T-cell (primary cell): Measurements from ENCODE around the gene EMC10. TPM values are rescaled to one million over a fixed set of nuclear protein-coding genes. Genes with fewer than 3 reads are reported as not detected.

Experiments used
- ATAC-seq, 4 experiments: fragments of 200-7000 bp in 3 of 4; fragments of 150-1000 bp in 1 of 4; cut with Tn5 transposase; replicated peaks in 1 of 4; 1 replicate in 3 of 4; 2 replicates in 1 of 4; pipeline ENCODE4 v1.10.0; 2021; ENCODE audit warnings: moderate library complexity in 3 of 4, mild to moderate bottlenecking in 2 of 4, moderate number of reproducible peaks in 1 of 4
- CTCF ChIA-PET, 2 donors: fragments of 300-600 bp; sonication (Branson Sonifier 250); formaldehyde crosslinking; loops; one replicate each; lab custom pipeline; 2022; ENCODE audit warnings: antibody characterized with exemption in 2 of 2; lab: Charles Lee
- POLR2A ChIA-PET, 2 donors: fragments of 300-600 bp; sonication (Branson Sonifier 250); formaldehyde crosslinking; loops; one replicate each; lab custom pipeline; 2022; ENCODE audit warnings: antibody characterized with exemption in 2 of 2; lab: Charles Lee
- DNase-seq, 35 experiments: peaks; one replicate each; pipeline versions ENCODE4 v3.0.0 to v3.0.0-alpha.2; 2013 to 2023
- H3K27ac ChIP-seq: one replicate; pipeline ENCODE4 v1.5.1; 2013; ENCODE audit warnings: low read length
- H3K27me3 ChIP-seq, 2 experiments: replicated peaks in 1 of 2; 1 replicate in 1 of 2; 2 replicates in 1 of 2; pipeline versions ENCODE4 v1.6.1 to v1.7.0; 2013; ENCODE audit warnings: low read length in 1 of 2, mixed read lengths in 1 of 2; ENCODE audit not compliant: control insufficient read depth in 2 of 2, insufficient read depth in 2 of 2; ENCODE audit errors: extremely low read depth in 1 of 2
- H3K36me3 ChIP-seq, 2 donors: 1 replicate in 1 of 2; 2 replicates in 1 of 2; pipeline versions ENCODE4 v1.6.1 to v1.7.0; 2013; ENCODE audit warnings: low read length in 1 of 2; ENCODE audit not compliant: control insufficient read depth in 2 of 2, insufficient read depth in 1 of 2; ENCODE audit errors: extremely low read depth in 1 of 2
- H3K4me1 ChIP-seq, 2 experiments: 1 replicate in 1 of 2; 2 replicates in 1 of 2; pipeline versions ENCODE4 v1.6.1 to v1.7.0; 2013; ENCODE audit warnings: low read length in 2 of 2, mixed read lengths in 1 of 2; ENCODE audit not compliant: insufficient read depth in 2 of 2, control insufficient read depth in 1 of 2; ENCODE audit errors: extremely low read depth in 1 of 2
- H3K4me3 ChIP-seq, 2 donors: 1 replicate in 1 of 2; 2 replicates in 1 of 2; pipeline versions ENCODE4 v1.5.1 to v1.7.0; 2013; ENCODE audit warnings: mild to moderate bottlenecking in 2 of 2, low read length in 1 of 2, moderate library complexity in 1 of 2; ENCODE audit not compliant: control insufficient read depth in 1 of 2; ENCODE audit errors: extremely low read depth in 1 of 2
- H3K9me3 ChIP-seq: 2 replicates; pipeline ENCODE4 v1.7.0; 2013
- H3K27ac Mint-ChIP-seq, 2 donors: one replicate each; pipeline ENCODE4 v1.8.0; 2020 to 2021; ENCODE audit warnings: mild to moderate bottlenecking in 2 of 2, mixed read lengths in 2 of 2
- H3K27me3 Mint-ChIP-seq, 2 donors: one replicate each; pipeline ENCODE4 v1.8.0; 2021 to 2022; ENCODE audit warnings: mixed read lengths in 2 of 2
- H3K36me3 Mint-ChIP-seq: one replicate; pipeline ENCODE4 v1.8.0; 2021; ENCODE audit warnings: mixed read lengths
- H3K4me1 Mint-ChIP-seq, 3 donors: one replicate each; pipeline ENCODE4 v1.8.0; 2020 to 2022; ENCODE audit warnings: mixed read lengths in 3 of 3, mild to moderate bottlenecking in 1 of 3
- H3K4me3 Mint-ChIP-seq, 3 donors: one replicate each; pipeline ENCODE4 v1.8.0; 2020 to 2022; ENCODE audit warnings: mild to moderate bottlenecking in 3 of 3, mixed read lengths in 3 of 3, moderate library complexity in 3 of 3
- H3K9me3 Mint-ChIP-seq, 3 donors: one replicate each; pipeline ENCODE4 v1.8.0; 2020 to 2022; ENCODE audit warnings: mixed read lengths in 3 of 3
- WGBS: methylation state at CpG from one replicate; pipeline ENCODE4 v1.1.5; 2013; ENCODE audit warnings: missing lambda C conversion rate; ENCODE audit not compliant: insufficient coverage; 5-methylcytosine and 5-hydroxymethylcytosine counted together
- total RNA-seq, 35 experiments: library from RNA in 6 of 35; stranded (reverse) in 6 of 35; fragments of 120-200 nt in 1 of 35; gene quantifications; one replicate each; pipeline versions ENCODE4 v1.2.1 to v1.2.4 and lab custom pipeline; 2013 to 2026

The EMC10 gene
- total RNA-seq, 5 donors from 2014 or later (not counting 1 experiment from before 2014, with no cell fraction given), result 83.7 to 98.1 (median 89.7) TPM

DNA sequence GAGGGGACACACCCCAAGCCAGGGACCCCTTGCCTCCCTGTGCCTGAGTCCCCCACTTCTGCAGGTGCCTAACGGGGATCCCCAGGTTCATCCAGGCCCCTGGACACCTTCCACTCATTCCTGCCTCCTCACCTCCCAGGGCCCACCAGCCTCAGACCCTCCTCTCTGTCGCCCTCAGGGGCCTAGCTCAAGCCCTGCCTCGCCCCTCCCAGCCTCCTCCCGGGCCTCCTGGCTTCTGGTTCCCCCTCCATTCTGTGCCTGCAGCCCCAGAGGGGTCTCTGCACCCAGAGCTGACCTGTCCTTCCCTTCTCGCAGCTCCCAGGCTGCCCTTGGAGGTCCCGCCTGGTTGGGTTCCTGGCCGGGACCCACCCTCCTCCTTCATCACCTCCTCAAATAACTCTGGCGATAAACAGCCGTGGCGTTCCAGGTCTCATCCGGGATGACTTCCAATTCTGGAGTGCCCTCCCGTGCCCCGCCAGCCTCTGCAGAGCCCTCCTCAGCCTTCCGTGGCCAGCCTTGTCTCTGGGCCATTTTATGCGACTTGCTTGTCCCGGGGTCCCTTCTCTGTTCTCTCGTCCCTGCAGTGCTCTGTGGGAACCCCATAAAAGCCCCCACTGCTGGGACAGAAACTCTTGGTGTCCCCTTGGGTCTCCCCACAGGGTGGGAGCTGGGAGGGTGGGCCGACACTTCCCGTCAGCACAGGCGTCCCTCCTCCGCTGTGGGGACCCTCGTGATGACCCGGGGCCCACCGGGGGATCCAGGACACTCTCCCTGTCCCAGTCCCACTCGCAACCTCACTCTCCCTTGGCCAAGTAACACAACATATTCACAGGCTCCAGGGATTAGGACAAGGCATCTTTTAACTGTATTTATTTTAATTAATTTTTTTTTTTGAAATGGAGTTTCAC lies 25.5 kb downstream of the EMC10 start:
- Histone ChIP-seq H3K27ac (no peak overlapping the region), H3K27me3 (no peaks in the 10 kb centered on the region), H3K4me1 (no peaks in the 10 kb centered on the region), H3K36me3 (no peaks in the 10 kb centered on the region), H3K9me3 (no peaks in the 10 kb centered on the region), H3K4me3 (no peak overlapping the region)
- H3K27ac Mint-ChIP-seq, result no peak overlapping the region
- ChIA-PET CTCF (no interaction called here), POLR2A (no interaction called here)
- no peaks in the 10 kb centered on the region for H3K27me3 Mint-ChIP-seq
- H3K9me3 Mint-ChIP-seq, result no peaks in the 10 kb centered on the region
- ATAC-seq, result no peak
- no peaks in the 10 kb centered on the region for H3K4me1 Mint-ChIP-seq
- no peak overlapping the region for H3K4me3 Mint-ChIP-seq
- no peak for DNase-seq
- H3K36me3 Mint-ChIP-seq, result no peaks in the 10 kb centered on the region
- 82% methylated on average over 15 of the region's 25 CpGs for WGBS

DNA sequence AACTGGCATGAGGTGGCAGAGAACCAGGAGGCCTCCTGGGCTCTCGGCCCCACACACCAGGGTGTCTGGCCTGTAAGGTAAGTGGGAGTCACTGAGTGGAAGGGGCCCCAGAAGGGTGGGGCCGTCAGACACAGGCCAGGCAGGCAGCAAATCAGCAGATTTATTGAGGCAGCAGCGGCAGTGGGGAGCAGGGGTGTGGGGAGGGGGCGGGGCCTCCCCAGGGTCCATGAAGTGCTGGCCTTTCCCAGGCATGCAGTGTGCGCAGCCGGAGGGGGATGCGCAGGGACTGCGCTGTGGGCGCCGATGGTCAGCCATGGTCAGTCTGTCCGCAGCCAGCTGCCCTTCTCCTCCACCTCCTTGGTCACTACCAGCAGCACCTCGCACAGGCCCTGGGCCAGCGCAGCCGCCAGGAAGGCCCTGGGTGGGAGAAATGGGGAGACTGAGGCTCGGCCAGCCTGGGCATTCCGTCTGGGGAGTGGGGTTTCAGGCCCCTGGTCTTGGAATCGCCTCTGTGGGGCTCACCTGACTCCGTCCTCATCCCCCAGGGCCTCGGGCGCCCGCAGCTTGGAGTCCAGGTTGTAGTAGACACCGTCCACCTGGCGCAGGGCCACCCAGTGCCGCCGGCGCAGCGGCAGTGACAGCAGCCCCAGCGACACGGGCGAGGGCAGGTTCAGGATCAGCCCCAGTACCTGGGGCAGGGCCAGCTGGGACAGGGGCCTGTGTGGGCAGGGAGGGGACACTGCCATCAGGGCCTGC lies 29.7 kb downstream of the EMC10 start:
- no peak for ATAC-seq
- no peak overlapping the region for H3K4me3 Mint-ChIP-seq
- Histone ChIP-seq H3K27me3 (no peaks in the 10 kb centered on the region), H3K27ac (no peak overlapping the region), H3K4me3 (no peak overlapping the region), H3K9me3 (no peaks in the 10 kb centered on the region), H3K4me1 (peaks cover 2 to 11% of the 10 kb centered on the region in 2 experiments), H3K36me3 (no peaks in the 10 kb centered on the region)
- peaks cover 7 to 16% (median 8%) of the 10 kb centered on the region in 3 donors for H3K4me1 Mint-ChIP-seq
- H3K36me3 Mint-ChIP-seq, result no peaks in the 10 kb centered on the region
- WGBS, result 96% methylated on average over 17 of the region's 30 CpGs
- POLR2A ChIA-PET, result no interaction called here
- H3K27ac Mint-ChIP-seq, result no peak overlapping the region
- no peaks in the 10 kb centered on the region for H3K27me3 Mint-ChIP-seq
- H3K9me3 Mint-ChIP-seq, result no peaks in the 10 kb centered on the region
- no peak for DNase-seq
- CTCF ChIA-PET, result no interaction called here

DNA sequence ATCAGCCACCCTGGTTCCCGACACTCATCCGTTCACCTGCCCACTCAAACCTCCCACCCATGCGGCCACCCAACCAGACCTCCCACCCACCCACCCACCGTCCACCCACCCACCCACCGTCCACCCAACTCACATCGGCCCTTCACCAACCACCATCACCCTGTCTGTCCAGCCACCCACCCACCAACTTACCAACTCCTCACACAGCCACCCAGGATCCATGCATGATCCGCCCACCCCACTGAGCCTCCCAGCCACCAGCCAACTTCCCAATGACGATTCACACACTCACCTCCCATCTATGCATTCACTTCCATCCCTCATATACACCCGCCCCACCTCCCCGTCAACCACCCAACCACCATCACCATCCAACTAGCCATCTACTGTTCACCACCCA lies 30.4 kb downstream of the EMC10 start:
- CTCF ChIA-PET, result no interaction called here
- DNase-seq (no peak), ATAC-seq (no peak)
- H3K27ac Mint-ChIP-seq, result no peak overlapping the region
- H3K4me3 Mint-ChIP-seq, result no peak overlapping the region
- Histone ChIP-seq H3K4me1 (peaks cover 2 to 15% of the 10 kb centered on the region in 2 experiments), H3K27me3 (peaks cover 0 to 3% of the 10 kb centered on the region in 2 experiments), H3K4me3 (no peak overlapping the region), H3K36me3 (no peaks in the 10 kb centered on the region), H3K27ac (no peak overlapping the region), H3K9me3 (no peaks in the 10 kb centered on the region)
- peaks cover 12 to 21% (median 15%) of the 10 kb centered on the region in 3 donors for H3K4me1 Mint-ChIP-seq
- H3K36me3 Mint-ChIP-seq, result no peaks in the 10 kb centered on the region
- POLR2A ChIA-PET, result no interaction called here
- peaks cover 0 to 2% of the 10 kb centered on the region in 2 donors for H3K27me3 Mint-ChIP-seq
- WGBS, result 96% methylated on average over 6 of the region's 10 CpGs
- no peaks in the 10 kb centered on the region for H3K9me3 Mint-ChIP-seq

DNA sequence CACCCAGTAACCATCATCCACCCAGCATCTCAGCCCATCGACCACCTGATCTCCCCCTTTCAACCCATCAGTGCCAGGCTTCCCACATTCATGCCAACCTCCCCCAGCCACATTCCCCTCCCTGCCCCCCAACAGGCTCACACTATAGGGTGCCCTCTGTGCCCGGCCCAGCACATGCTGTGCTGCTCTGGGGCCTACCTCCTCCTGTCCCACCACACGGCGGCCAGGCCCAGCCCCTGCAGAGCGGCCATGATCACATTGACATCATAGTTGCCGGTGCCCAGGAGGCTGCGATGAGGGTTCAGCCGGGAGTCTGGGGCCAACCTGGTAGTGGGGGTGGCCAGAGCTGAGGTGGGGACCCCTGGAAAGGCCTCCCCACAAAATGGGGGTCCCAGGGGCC lies 31.1 kb downstream of the EMC10 start:
- POLR2A ChIA-PET, result no interaction called here
- no peak for DNase-seq
- WGBS, result 84% methylated on average over 2 of the region's 8 CpGs
- Histone ChIP-seq H3K9me3 (no peaks in the 10 kb centered on the region), H3K4me1 (peaks cover 2 to 22% of the 10 kb centered on the region in 2 experiments), H3K4me3 (no peak overlapping the region), H3K27me3 (peaks cover 0 to 8% of the 10 kb centered on the region in 2 experiments), H3K36me3 (no peaks in the 10 kb centered on the region), H3K27ac (no peak overlapping the region)
- Mint-ChIP-seq H3K27me3 (peaks cover 0 to 2% of the 10 kb centered on the region in 2 donors), H3K4me1 (peaks cover 14 to 23% (median 18%) of the 10 kb centered on the region in 3 donors), H3K9me3 (no peaks in the 10 kb centered on the region), H3K27ac (no peak overlapping the region), H3K4me3 (no peak overlapping the region), H3K36me3 (no peaks in the 10 kb centered on the region)
- CTCF ChIA-PET, result no interaction called here
- no peak for ATAC-seq

DNA sequence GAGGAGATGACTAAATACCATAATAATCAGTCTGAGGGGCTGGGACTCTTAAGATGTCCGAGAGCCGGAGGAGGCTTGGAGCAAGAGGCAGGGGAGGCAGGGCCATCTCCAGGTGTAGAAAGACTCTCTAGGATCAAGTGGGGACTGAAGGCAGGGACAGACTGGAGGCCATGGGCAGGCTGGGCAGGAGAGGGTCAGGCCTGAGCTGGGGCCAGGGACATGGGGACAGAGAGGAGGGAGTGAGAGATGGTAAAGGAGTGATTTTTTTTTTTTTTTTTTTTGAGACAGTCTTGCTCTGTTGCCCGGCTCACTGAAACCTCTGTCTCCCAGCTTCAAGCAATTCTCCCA lies 32.5 kb downstream of the EMC10 start:
- Mint-ChIP-seq H3K27ac (no peak overlapping the region), H3K36me3 (no peaks in the 10 kb centered on the region), H3K4me1 (peaks cover 14 to 23% (median 18%) of the 10 kb centered on the region in 3 donors), H3K9me3 (no peaks in the 10 kb centered on the region), H3K4me3 (peak overlapping the region in 2 of 3 donors; percentile 54 to 72), H3K27me3 (peaks cover 0 to 5% of the 10 kb centered on the region in 2 donors)
- no peak overlapping the region for H3K4me3 ChIP-seq
- 100% methylated on average over 2 of the region's 3 CpGs for WGBS
- peaks cover 2 to 22% of the 10 kb centered on the region in 2 experiments for H3K4me1 ChIP-seq
- ChIA-PET CTCF (interaction anchor here in 1 of 2 donors (0.6 kb wide), 1 partner anchor 133 kb away, joined by 3 read pairs; the partner anchor contains the start of gene NR1H2), POLR2A (no interaction called here)
- no peaks in the 10 kb centered on the region for H3K36me3 ChIP-seq
- no peaks in the 10 kb centered on the region for H3K9me3 ChIP-seq
- DNase-seq, result no peak
- no peak overlapping the region for H3K27ac ChIP-seq
- H3K27me3 ChIP-seq, result peaks cover 0 to 20% of the 10 kb centered on the region in 2 experiments
- ATAC-seq, result no peak

DNA sequence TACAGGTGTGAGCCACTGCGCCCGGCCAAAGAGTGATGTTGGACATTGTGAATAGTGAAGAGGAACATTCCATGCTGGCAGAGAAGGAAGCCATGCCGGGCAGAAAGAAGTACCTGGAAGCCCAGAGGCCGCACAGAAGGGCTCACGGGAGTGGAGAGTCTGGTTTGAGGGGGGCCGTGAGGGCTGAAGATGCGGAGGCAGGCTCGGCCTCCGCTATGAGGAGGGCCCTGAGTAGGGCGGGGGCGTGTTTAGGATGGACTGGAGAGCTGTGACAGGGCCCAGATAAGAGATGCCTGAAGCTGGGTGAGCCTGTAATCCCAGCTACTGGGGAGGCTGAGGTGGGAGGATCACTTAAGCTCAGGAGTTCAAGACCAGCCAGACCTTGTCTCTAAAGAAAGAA lies 33.1 kb downstream of the EMC10 start:
- no peak overlapping the region for H3K4me3 ChIP-seq
- Mint-ChIP-seq H3K9me3 (no peaks in the 10 kb centered on the region), H3K27ac (peak overlapping the region in 1 of 2 donors; percentile 49), H3K4me3 (peak overlapping the region; percentile 9 to 72 (median 58)), H3K27me3 (peaks cover 0 to 5% of the 10 kb centered on the region in 2 donors), H3K4me1 (peaks cover 14 to 23% (median 18%) of the 10 kb centered on the region in 3 donors), H3K36me3 (no peaks in the 10 kb centered on the region)
- DNase-seq (no peak), ATAC-seq (no peak)
- no peak overlapping the region for H3K27ac ChIP-seq
- H3K27me3 ChIP-seq, result peaks cover 0 to 25% of the 10 kb centered on the region in 2 experiments
- H3K4me1 ChIP-seq, result peaks cover 2 to 22% of the 10 kb centered on the region in 2 experiments
- ChIA-PET CTCF (interaction anchor here in 1 of 2 donors (0.6 kb wide), 1 partner anchor 133 kb away, joined by 3 read pairs; the partner anchor contains the start of gene NR1H2), POLR2A (interaction anchor here in 1 of 2 donors (0.6 kb wide), 1 partner anchor 21 kb away, joined by 5 read pairs; no protein-coding TSS in a partner anchor)
- no peaks in the 10 kb centered on the region for H3K36me3 ChIP-seq
- WGBS, result 88% methylated on average over 11 of the region's 11 CpGs
- no peaks in the 10 kb centered on the region for H3K9me3 ChIP-seq
